ENCODE data around the gene TSPO. TPM values are rescaled to one million over a fixed set of nuclear protein-coding genes. Genes with fewer than 3 reads are reported as not detected.

Gene TSPO
- total and polyA plus RNA-seq, 9 of the 15 experiments (the other 6 are each of a cell fraction or from before 2014, with no cell fraction given): 4.9 to 126 (median 25.3) TPM

- intact Hi-C loops (cut with micrococcal nuclease) (no loop called here), in situ Hi-C loops (cut with MboI) (no loop called here)
- Histone ChIP-seq H3K4me3 (peak within 1 kb of the TSS; percentile 96), H3K27me3 (ENCODE audit: control insufficient read depth in 2 of 2, insufficient read depth in 2 of 2, low read length in 2 of 2) (no peaks in the 10 kb centered on the region), H3K4me1 (replicated peaks in 1 of 2; ENCODE audit: control insufficient read depth in 2 of 2, insufficient read depth in 2 of 2, low read length in 2 of 2) (peaks cover 0 to 14% of the 10 kb centered on the region in 2 experiments; a peak in 3 of 5 replicates), H3K27ac (ENCODE audit: extremely low read depth, low read depth, low read length) (peak within 1 kb of the TSS; percentile 72), H4K20me1 (replicated peaks; ENCODE audit: control insufficient read depth, insufficient read depth, low read length) (no peaks in the 10 kb centered on the region), H3K9me1 (ENCODE audit: control insufficient read depth, insufficient read depth, low read length) (no peaks in the 10 kb centered on the region), H3K36me3 (ENCODE audit: control insufficient read depth, insufficient read depth, low read length) (peaks cover 36% of the 10 kb centered on the region; the same call in 2 of the 3 replicates), H3K9me3 (replicated peaks; ENCODE audit: control insufficient read depth, insufficient read depth, low read depth, low read length) (no peaks in the 10 kb centered on the region), H2AFZ (ENCODE audit: low read depth, low read length) (peak within 1 kb of the TSS; percentile 95), H3K4me2 (ENCODE audit: insufficient read depth, low read length) (peak within 1 kb of the TSS; percentile 90), H3K79me2 (ENCODE audit: control insufficient read depth, insufficient read depth, low read length) (peaks cover 21% of the 10 kb centered on the region), H3K9ac (ENCODE audit: insufficient read depth in 1 of 2, low read depth in 2 of 2, low read length in 2 of 2) (peak within 1 kb of the TSS; percentile 66 to 95)
- ChIA-PET POLR2A (interaction anchor here (1.2 kb wide), 1 partner anchor 10 kb away, joined by 4 read pairs; no protein-coding TSS in a partner anchor), CTCF (ENCODE audit: low intra/inter-chr PET ratio) (no interaction called here)
- no peak for FAIRE-seq
- peak; percentile 84 to 87 (median 85) for DNase-seq (ENCODE audit: extremely low read depth in 1 of 4, low spot score in 3 of 4)
- BruUV-seq (replicated peaks): TSS peak; percentile 75
- peak; percentile 98 for ATAC-seq
- under 1% methylated on average over 33 of the region's 83 CpGs for WGBS (ENCODE audit: insufficient coverage, low coverage, missing lambda C conversion rate)
- TF ChIP-seq CAMTA2 (CRISPR knock-in tag; conservative IDR thresholded peaks at IDR 0.05) (0 out of 2 replicates have a peak, but pooled peaks have one; percentile 34), POLR3G (IDR thresholded peaks at IDR 0.05; ENCODE audit: extremely low read depth, insufficient read length, insufficient replicate concordance) (no peak), MLLT1 (IDR thresholded peaks at IDR 0.05) (no peak), SNAPC5 (CRISPR knock-in tag; IDR thresholded peaks at IDR 0.05) (no peak), REST (IDR thresholded peaks at IDR 0.05; ENCODE audit: borderline replicate concordance) (no peak), REST (CRISPR knock-in tag; IDR thresholded peaks at IDR 0.05; ENCODE audit: low read depth) (peak; percentile 56; the same call in 1 of the 2 replicates), FIP1L1 (IDR thresholded peaks at IDR 0.05; ENCODE audit: low read depth, low read length, poor library complexity, severe bottlenecking) (peak; percentile 38), MAFK (IDR thresholded peaks at IDR 0.05; ENCODE audit: low read length) (no peak), NCOA1 (IDR thresholded peaks at IDR 0.05; ENCODE audit: low read depth) (peak; percentile 89), ZKSCAN8 (CRISPR knock-in tag; IDR thresholded peaks at IDR 0.05) (no peak)
These were observed 8.3 kb upstream of the TSPO start, which contains the start of gene MCAT for GRCh38 chr22:43142880-43143562. Gene MCAT, minus strand, starts transcription at chr22:43143398. Its CDS starts 50 bp downstream, at chr22:43143348.
